H1 (cell line): ENCODE data around the gene UCHL5. TPM values are rescaled to one million over a fixed set of nuclear protein-coding genes. Genes with fewer than 3 reads are reported as not detected.

Experiments
- polyA plus RNA-seq, 7 experiments: library from polyadenylated mRNA; depleted of rRNA in 3 of 7; stranded (reverse) in 5 of 7; unstranded in 2 of 7; fragments of >200 nt in 5 of 7; fragments of 200-250 nt in 2 of 7; gene quantifications; 1 replicate in 5 of 7; 2 replicates in 1 of 7; 4 replicates in 1 of 7; pipeline versions ENCODE4 v1.2.1 to v1.2.3, GENCODE V29; 2011 to 2013; ENCODE audit warnings: missing spikeins in 2 of 7, mixed read lengths in 2 of 7
- total RNA-seq: library from RNA; stranded (reverse); fragmentation: NEBNext Ultra II Directional; extraction: Animal tissue kit (Norgen Biotek cat#: 25700); gene quantifications from 2 replicates; pipeline ENCODE4 v1.2.1, GENCODE V29; 2021
- TF ChIP-seq, protein P1 (sequence below), 3 experiments: IDR thresholded peaks; 1 replicate in 2 of 3; 2 replicates in 1 of 3; pipeline versions ENCODE4 v1.5.1 to v1.6.1; 2011; ENCODE audit warnings: low read length in 3 of 3, mild to moderate bottlenecking in 3 of 3, inconsistent platforms in 2 of 3, low read depth in 1 of 3, moderate library complexity in 1 of 3; ENCODE audit not compliant: insufficient read depth in 1 of 3; ENCODE audit errors: control extremely low read depth in 1 of 3

The UCHL5 gene
- total and polyA plus RNA-seq, 2 of the 8 experiments (the other 6 are each of a cell fraction or from before 2014, with no cell fraction given): 12.0 to 40.0 TPM

- TF ChIP-seq, protein P1, sequence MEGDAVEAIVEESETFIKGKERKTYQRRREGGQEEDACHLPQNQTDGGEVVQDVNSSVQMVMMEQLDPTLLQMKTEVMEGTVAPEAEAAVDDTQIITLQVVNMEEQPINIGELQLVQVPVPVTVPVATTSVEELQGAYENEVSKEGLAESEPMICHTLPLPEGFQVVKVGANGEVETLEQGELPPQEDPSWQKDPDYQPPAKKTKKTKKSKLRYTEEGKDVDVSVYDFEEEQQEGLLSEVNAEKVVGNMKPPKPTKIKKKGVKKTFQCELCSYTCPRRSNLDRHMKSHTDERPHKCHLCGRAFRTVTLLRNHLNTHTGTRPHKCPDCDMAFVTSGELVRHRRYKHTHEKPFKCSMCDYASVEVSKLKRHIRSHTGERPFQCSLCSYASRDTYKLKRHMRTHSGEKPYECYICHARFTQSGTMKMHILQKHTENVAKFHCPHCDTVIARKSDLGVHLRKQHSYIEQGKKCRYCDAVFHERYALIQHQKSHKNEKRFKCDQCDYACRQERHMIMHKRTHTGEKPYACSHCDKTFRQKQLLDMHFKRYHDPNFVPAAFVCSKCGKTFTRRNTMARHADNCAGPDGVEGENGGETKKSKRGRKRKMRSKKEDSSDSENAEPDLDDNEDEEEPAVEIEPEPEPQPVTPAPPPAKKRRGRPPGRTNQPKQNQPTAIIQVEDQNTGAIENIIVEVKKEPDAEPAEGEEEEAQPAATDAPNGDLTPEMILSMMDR (IDR thresholded peaks at IDR 0.05; ENCODE audit: control extremely low read depth in 1 of 3, insufficient read depth in 1 of 3, low read depth in 1 of 3, low read length in 3 of 3): no peak
These were observed 43.5 kb upstream of the UCHL5 start (continued) for GRCh38 chr1:193102662-193103061.
